CD14-positive monocyte (primary cell): ENCODE data around the gene GNAS-AS1. TPM values are rescaled to one million over a fixed set of nuclear protein-coding genes. Genes with fewer than 3 reads are reported as not detected.

Experiments
- DNase-seq, 3 donors: peaks; one replicate each; pipeline ENCODE4 v3.0.0-alpha.2; 2011 to 2022
- H2AFZ ChIP-seq: 2 replicates; pipeline ENCODE4 v1.6.0; 2012; ENCODE audit warnings: mild to moderate bottlenecking, low read depth, low read length, inconsistent platforms; ENCODE audit not compliant: insufficient read depth, poor library complexity, severe bottlenecking
- H3K27ac ChIP-seq, 2 donors: 1 replicate in 1 of 2; 2 replicates in 1 of 2; pipeline ENCODE4 v1.5.1; 2012 to 2013; ENCODE audit warnings: low read length in 2 of 2, control low read depth in 1 of 2, inconsistent platforms in 1 of 2, low read depth in 1 of 2, mild to moderate bottlenecking in 1 of 2
- H3K27me3 ChIP-seq, 2 donors: one replicate each; pipeline versions ENCODE4 v1.6.0 to v1.6.1; 2011 to 2013; ENCODE audit warnings: low read length in 2 of 2; ENCODE audit not compliant: control insufficient read depth in 2 of 2, insufficient read depth in 2 of 2
- H3K36me3 ChIP-seq, 2 donors: replicated peaks in 1 of 2; 1 replicate in 1 of 2; 2 replicates in 1 of 2; pipeline versions ENCODE4 v1.5.1 to v1.6.1; 2012 to 2013; ENCODE audit warnings: low read length in 2 of 2, control low read depth in 1 of 2, inconsistent platforms in 1 of 2, mild to moderate bottlenecking in 1 of 2; ENCODE audit not compliant: insufficient read depth in 2 of 2, control insufficient read depth in 1 of 2
- H3K4me1 ChIP-seq, 2 donors: 1 replicate in 1 of 2; 2 replicates in 1 of 2; pipeline versions ENCODE4 v1.5.1 to v1.6.1; 2012 to 2013; ENCODE audit warnings: low read length in 2 of 2, control low read depth in 1 of 2, inconsistent platforms in 1 of 2, mild to moderate bottlenecking in 1 of 2, moderate library complexity in 1 of 2; ENCODE audit not compliant: insufficient read depth in 2 of 2, control insufficient read depth in 1 of 2
- H3K4me2 ChIP-seq: replicated peaks from 2 replicates; pipeline ENCODE3; 2012; ENCODE audit warnings: low read length, moderate library complexity, mild to moderate bottlenecking; ENCODE audit not compliant: poor library complexity, severe bottlenecking; ENCODE audit errors: extremely low read depth
- H3K4me3 ChIP-seq, 3 experiments: fragments of 200-600 bp in 1 of 3; sonication (generic) in 1 of 3; replicated peaks in 1 of 3; 1 replicate in 2 of 3; 2 replicates in 1 of 3; pipeline ENCODE4 v1.5.1; 2011 to 2013; ENCODE audit warnings: low read length in 3 of 3, mild to moderate bottlenecking in 3 of 3, control low read depth in 2 of 3, low read depth in 2 of 3, inconsistent platforms in 1 of 3, moderate library complexity in 1 of 3
- H3K79me2 ChIP-seq: 2 replicates; pipeline ENCODE4 v1.6.0; 2012; ENCODE audit warnings: mild to moderate bottlenecking, control low read depth, inconsistent platforms, low read length, moderate library complexity; ENCODE audit not compliant: insufficient read depth
- H3K9ac ChIP-seq: 2 replicates; pipeline ENCODE4 v1.6.0; 2017; ENCODE audit warnings: low read length, mild to moderate bottlenecking; ENCODE audit not compliant: insufficient read depth, poor library complexity, severe bottlenecking
- H3K9me3 ChIP-seq, 2 donors: replicated peaks in 1 of 2; 1 replicate in 1 of 2; 2 replicates in 1 of 2; pipeline versions ENCODE4 v1.5.1 to v1.6.1; 2012 to 2013; ENCODE audit warnings: low read length in 2 of 2, control low read depth in 1 of 2; ENCODE audit not compliant: control insufficient read depth in 1 of 2, insufficient read depth in 1 of 2
- H4K20me1 ChIP-seq: 2 replicates; pipeline ENCODE4 v1.6.0; 2012; ENCODE audit warnings: mild to moderate bottlenecking, low read length, control low read depth, moderate library complexity; ENCODE audit not compliant: insufficient read depth
- H3K27ac Mint-ChIP-seq, 7 donors: one replicate each; pipeline ENCODE4 v1.8.0; 2020; ENCODE audit warnings: mild to moderate bottlenecking in 7 of 7, mixed read lengths in 7 of 7, moderate library complexity in 6 of 7, inconsistent platforms in 2 of 7
- H3K27me3 Mint-ChIP-seq, 3 donors: one replicate each; pipeline ENCODE4 v1.8.0; 2021 to 2022; ENCODE audit warnings: low read depth in 3 of 3, mild to moderate bottlenecking in 3 of 3, mixed read lengths in 3 of 3, moderate library complexity in 3 of 3, inconsistent platforms in 1 of 3
- H3K36me3 Mint-ChIP-seq, 2 donors: one replicate each; pipeline ENCODE4 v1.8.0; 2020; ENCODE audit warnings: mixed read lengths in 2 of 2, inconsistent platforms in 1 of 2, mild to moderate bottlenecking in 1 of 2
- H3K4me1 Mint-ChIP-seq: one replicate; pipeline ENCODE4 v1.8.0; 2020; ENCODE audit warnings: mild to moderate bottlenecking, mixed read lengths
- H3K4me3 Mint-ChIP-seq, 2 donors: one replicate each; pipeline ENCODE4 v1.8.0; 2020; ENCODE audit warnings: mild to moderate bottlenecking in 2 of 2, mixed read lengths in 2 of 2, moderate library complexity in 1 of 2
- H3K9me3 Mint-ChIP-seq, 7 donors: one replicate each; pipeline ENCODE4 v1.8.0; 2020 to 2022; ENCODE audit warnings: mixed read lengths in 7 of 7, mild to moderate bottlenecking in 6 of 7, moderate library complexity in 6 of 7, inconsistent platforms in 2 of 7
- WGBS: methylation state at CpG from one replicate; pipeline ENCODE4 v1.1.5; 2013; ENCODE audit warnings: missing lambda C conversion rate; ENCODE audit not compliant: insufficient coverage; 5-methylcytosine and 5-hydroxymethylcytosine counted together
- intact Hi-C, 2 donors: fragments of 100-400 bp; cut with micrococcal nuclease; formaldehyde crosslinking; loops; one replicate each; pipeline versions ENCODE4 v1.15.0 to v1.15.1; 2023
- polyA plus RNA-seq, 3 donors: library from polyadenylated mRNA; depleted of rRNA in 1 of 3; unstranded in 2 of 3; stranded (reverse) in 1 of 3; fragments of 300-500 nt in 2 of 3; fragments of >200 nt in 1 of 3; fragmentation: Illumina TruSeq in 2 of 3; gene quantifications; 1 replicate in 2 of 3; 2 replicates in 1 of 3; pipeline ENCODE4 v1.2.3, GENCODE V29; 2012 to 2021
- TF ChIP-seq, protein P1 (sequence below): fragments of 200-600 bp; IDR thresholded peaks from one replicate; pipeline ENCODE4 v1.8.0; 2022; ENCODE audit warnings: antibody characterized with exemption, mild to moderate bottlenecking

Gene GNAS-AS1
- polyA plus RNA-seq, 3 donors: not detected

DNA sequence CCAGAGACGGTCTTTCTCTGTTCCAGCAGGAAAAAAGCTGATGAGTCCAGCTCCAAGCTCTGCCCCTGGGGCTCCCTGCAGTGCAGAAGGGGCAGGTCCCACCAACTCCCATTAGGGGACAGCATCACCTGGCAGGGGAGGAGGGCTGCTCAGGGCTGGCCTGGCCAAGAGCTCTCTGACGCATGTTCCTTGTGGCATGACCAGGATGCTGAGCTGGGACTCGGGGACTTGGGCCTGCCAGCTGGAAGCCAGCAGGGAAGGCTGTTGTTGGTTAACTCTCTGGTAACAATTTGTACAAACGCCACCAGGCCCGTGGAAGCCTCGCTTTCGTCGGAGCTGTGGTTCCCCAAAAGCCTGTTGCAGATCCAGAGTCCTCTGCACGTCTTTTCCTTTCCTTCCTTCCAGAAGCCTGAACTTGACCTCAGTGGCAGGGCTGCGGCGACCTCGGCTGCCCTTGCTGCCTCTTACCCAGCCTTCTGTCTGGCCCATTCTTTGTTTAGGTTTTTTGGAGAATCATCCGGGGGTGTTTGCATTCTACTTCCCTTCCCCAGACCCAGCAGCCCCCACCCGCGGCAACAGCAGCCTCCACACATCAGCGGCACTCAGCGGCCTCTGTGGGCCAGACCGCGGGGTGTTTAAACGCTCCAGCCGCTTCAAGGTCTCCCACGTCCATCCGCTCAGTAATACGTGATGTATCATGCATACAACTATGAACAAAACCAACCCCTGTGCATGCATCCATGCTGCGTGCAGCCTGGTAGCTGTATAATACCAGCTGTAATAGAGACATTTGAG is 63.3 kb downstream of the GNAS-AS1 start:
- Histone ChIP-seq H3K36me3 (no peaks in the 10 kb centered on the region), H2AFZ (no peak overlapping the region), H3K4me3 (no peak overlapping the region), H4K20me1 (no peaks in the 10 kb centered on the region), H3K27ac (no peak overlapping the region), H3K79me2 (no peaks in the 10 kb centered on the region), H3K9ac (no peak overlapping the region), H3K9me3 (no peaks in the 10 kb centered on the region), H3K4me2 (no peak overlapping the region), H3K27me3 (no peaks in the 10 kb centered on the region), H3K4me1 (no peaks in the 10 kb centered on the region)
- intact Hi-C loops: no loop called here
- H3K36me3 Mint-ChIP-seq: no peaks in the 10 kb centered on the region
- H3K4me3 Mint-ChIP-seq: no peak overlapping the region
- WGBS: 93% methylated on average over 15 of the region's 25 CpGs
- H3K27me3 Mint-ChIP-seq: peaks cover 14 to 22% (median 16%) of the 10 kb centered on the region in 3 donors
- TF ChIP-seq, protein P1, sequence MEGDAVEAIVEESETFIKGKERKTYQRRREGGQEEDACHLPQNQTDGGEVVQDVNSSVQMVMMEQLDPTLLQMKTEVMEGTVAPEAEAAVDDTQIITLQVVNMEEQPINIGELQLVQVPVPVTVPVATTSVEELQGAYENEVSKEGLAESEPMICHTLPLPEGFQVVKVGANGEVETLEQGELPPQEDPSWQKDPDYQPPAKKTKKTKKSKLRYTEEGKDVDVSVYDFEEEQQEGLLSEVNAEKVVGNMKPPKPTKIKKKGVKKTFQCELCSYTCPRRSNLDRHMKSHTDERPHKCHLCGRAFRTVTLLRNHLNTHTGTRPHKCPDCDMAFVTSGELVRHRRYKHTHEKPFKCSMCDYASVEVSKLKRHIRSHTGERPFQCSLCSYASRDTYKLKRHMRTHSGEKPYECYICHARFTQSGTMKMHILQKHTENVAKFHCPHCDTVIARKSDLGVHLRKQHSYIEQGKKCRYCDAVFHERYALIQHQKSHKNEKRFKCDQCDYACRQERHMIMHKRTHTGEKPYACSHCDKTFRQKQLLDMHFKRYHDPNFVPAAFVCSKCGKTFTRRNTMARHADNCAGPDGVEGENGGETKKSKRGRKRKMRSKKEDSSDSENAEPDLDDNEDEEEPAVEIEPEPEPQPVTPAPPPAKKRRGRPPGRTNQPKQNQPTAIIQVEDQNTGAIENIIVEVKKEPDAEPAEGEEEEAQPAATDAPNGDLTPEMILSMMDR: no peak
- no peak for DNase-seq
- H3K9me3 Mint-ChIP-seq: peaks cover 0 to 2% (median 0%) of the 10 kb centered on the region in 7 donors
- no peak overlapping the region for H3K27ac Mint-ChIP-seq
- no peaks in the 10 kb centered on the region for H3K4me1 Mint-ChIP-seq

DNA sequence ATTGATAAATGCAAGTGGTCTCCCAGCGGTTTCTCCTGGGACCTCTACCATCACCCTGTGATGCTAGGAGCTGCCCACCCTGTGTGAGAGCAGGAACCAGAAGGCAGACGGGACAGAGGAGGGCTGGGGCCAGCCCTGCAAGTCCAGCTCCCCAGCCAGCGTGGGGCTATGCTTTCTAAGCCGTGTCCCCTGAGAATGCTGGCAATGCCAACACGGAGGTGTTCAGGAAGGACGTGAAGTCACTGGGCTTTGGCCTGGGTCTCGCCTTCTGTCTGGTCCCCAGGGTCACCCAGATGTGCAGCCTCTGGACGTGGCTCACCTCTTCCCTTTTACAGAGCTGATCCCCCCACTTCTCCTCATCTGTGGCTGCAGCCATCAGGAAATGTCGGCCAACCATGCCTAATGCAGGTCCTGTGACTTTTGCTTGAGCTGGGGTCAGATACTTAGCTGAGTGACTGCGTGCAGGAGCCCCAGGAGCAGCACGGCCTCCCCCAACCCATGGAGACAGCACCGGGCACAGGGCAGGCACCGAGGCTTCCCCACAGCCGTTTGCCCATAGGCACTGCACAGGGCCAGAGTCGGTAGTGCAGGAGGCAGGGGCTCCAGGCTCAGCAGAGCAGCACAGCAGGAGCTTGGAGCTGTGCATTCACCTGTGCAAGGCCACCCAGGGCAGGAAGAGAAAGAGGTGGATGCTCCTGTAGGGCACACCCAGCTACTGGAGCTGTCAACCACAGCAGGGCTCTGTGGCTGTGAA is 66.2 kb downstream of the GNAS-AS1 start:
- Mint-ChIP-seq H3K36me3 (no peaks in the 10 kb centered on the region), H3K27me3 (peaks cover 17 to 30% (median 19%) of the 10 kb centered on the region in 3 donors), H3K9me3 (no peaks in the 10 kb centered on the region), H3K27ac (no peak overlapping the region), H3K4me3 (no peak overlapping the region), H3K4me1 (no peaks in the 10 kb centered on the region)
- Histone ChIP-seq H3K27me3 (no peaks in the 10 kb centered on the region), H3K4me3 (no peak overlapping the region), H3K9me3 (no peaks in the 10 kb centered on the region), H2AFZ (no peak overlapping the region), H3K9ac (no peak overlapping the region), H3K36me3 (no peaks in the 10 kb centered on the region), H3K27ac (no peak overlapping the region), H3K4me2 (no peak overlapping the region), H3K4me1 (no peaks in the 10 kb centered on the region), H3K79me2 (no peaks in the 10 kb centered on the region), H4K20me1 (no peaks in the 10 kb centered on the region)
- intact Hi-C loops: no loop called here
- WGBS: 88% methylated on average over 15 of the region's 15 CpGs
- TF ChIP-seq, protein P1: no peak
- DNase-seq: no peak
